CD4-positive, alpha-beta T cell treated with Interleukin-12 subunit alpha and Interleukin-12 subunit beta, for 1 hour (primary cell): ENCODE measurements around the gene RGS1.
A peak's percentile ranks its signal among the peaks of the same experiment; 100 is the strongest.
"Not testable (repeated sequence)": the region's sequence is repeated elsewhere in the genome, so short reads cannot be mapped to it uniquely, and the experiment has no call there.

Source experiments
- DNase-seq: peaks from one replicate; pipeline ENCODE4 v3.0.0-alpha.2; 2020

The RGS1 gene

GRCh38 chr1:192575499-192576189 is at the start of gene RGS1:
TSS of gene RGS1 (plus strand) at chr1:192575773. CDS start at chr1:192575793, 20 bp downstream.
- peak; percentile 86 for DNase-seq

DNA sequence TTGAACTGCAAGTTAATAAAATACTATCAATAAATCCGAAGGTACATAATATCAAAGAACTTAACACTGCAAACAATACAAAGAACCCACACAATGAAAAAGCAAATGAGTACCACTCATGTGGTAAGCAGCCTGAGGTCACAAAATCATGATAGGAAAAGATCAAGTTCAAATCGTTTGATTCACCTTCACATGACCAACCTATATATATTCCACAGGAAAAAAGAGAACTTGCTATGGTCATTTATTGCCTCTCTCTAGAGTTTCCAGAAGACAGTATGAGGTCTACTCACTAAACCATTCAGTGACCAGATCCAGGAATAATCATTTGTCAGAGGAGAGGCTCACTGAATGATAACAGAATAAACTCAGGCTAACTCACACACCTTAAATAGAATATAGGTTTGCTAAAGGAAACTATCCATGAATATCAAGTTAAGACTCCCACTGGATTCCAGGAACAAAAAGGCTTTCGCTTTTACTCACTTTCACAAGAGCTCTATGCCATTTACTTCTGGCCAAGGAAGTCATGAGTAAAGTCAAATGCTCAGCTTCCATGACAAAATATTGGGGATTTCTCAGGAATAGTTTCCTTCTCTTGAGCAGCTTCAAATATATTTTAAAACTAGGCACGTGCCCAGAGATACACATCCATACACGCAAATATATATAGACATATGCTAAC is 48.3 kb upstream of the RGS1 start:
- DNase-seq, result no peak

DNA sequence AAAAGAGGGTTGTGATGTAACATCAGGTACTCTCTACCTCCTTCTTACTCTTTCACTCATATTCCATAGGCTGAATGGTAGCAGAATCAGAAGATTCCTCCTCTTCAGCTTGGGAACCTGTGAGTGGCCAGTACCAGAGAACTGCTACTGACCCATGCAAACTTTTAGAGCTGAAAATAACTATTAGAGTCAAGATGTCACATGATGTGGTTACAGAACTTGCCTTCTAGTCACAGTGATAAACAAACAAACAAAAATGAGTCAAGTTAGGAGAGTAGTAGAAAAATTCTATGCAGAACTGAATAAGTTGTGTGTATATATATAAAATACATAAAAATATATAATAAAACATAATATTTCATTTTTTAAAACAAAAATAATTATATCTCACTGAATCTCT is 47.6 kb upstream of the RGS1 start:
- DNase-seq, result no peak

DNA sequence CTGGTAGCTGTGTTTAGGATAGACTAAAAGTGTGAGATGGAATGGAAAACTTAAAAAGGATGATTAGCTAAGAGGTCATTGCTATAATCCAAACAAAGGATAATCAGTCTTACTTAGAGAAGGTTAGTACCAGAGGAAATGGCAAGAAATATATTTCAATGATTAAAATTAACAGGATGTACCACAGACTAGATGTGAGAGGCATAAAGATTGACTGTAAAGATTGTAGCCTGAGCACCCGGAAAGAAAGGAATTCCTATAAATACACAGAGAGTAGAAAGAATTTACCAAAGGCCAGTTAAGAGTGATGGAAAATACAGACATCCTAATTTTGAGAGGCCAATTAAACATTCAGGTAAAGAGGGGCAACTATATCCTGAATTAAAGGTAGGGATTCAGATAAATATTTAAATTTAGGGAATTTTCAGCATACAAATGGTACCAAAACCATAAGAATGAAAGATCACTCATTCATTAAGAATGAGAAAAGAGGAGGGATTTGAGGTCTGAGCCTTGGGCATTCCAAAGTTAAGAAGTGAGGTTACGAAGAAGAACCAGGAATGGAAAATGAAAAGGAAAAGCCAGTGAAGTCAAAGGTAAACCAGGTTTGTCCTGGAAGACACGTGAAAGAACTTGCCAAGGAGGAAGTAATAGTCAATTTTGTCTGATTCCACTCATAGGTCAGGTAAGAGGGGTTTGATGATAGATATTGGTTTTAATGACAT is 46.4 kb upstream of the RGS1 start:
- no peak for DNase-seq

DNA sequence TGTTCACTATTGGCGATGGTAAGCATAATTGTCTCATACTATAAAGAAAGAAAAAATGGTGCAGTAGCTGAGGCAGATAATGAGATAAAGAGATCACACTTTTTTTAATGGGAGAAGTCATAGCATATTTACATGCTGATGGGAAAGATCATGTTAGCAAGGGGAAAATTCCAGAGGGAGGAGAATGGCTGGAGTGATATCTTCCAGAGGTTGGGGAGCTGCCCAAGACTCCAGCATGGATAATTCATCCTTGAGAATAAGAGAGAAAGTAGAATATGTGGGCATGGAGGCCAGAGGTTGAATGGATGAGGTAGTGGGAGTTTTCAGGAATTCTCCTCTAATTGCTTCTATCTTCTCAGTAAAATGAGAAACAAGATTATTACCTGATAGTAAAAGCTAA is 45.8 kb upstream of the RGS1 start:
- no peak for DNase-seq

- DNase-seq, result no peak
These were observed 45.3 kb upstream of the RGS1 start for GRCh38 chr1:192530254-192530653.

- not testable (repeated sequence) for DNase-seq
These were observed 44.4 kb upstream of the RGS1 start for GRCh38 chr1:192531037-192531703.

GRCh38 chr1:192534666-192535065 is 40.9 kb upstream of the RGS1 start:
- no peak for DNase-seq

DNA sequence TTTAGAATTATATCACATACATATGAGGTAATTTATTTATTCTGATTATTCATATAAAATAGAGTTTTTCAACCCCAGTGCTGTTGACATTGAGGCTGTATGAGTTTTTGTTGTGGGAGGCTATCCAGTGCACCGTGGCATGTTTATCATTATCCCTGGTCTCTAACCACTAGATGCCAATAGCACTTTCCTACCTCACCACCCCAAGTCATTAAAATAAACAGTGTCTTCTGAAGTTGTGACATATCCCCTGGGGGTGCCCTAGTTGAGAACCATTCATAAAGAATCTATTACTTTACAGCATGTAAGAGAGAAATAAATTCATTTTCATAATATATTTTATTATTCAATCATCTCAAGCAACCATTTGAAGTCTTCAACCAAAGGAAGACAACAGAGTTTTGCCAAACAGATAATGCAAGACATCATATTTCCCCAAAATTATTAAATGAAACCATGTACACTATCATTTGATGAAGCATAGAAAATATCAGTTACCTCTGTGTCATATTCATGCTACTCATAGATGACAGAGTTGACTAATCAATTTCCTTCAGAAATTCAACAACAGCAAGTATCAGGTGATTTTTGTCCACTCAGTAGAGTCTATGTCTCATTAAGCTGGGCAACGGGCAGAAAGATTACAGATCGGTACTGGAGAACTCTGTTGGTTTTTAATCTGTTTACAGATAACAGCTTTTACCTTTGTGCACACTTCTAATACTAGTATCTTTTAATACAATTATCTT is 39.5 kb upstream of the RGS1 start:
- DNase-seq, result no peak

GRCh38 chr1:192538407-192539296 is 36.9 kb upstream of the RGS1 start:
- peak; percentile 57 for DNase-seq

- DNase-seq, result no peak
These were observed 36.1 kb upstream of the RGS1 start for GRCh38 chr1:192539297-192540092.

DNA sequence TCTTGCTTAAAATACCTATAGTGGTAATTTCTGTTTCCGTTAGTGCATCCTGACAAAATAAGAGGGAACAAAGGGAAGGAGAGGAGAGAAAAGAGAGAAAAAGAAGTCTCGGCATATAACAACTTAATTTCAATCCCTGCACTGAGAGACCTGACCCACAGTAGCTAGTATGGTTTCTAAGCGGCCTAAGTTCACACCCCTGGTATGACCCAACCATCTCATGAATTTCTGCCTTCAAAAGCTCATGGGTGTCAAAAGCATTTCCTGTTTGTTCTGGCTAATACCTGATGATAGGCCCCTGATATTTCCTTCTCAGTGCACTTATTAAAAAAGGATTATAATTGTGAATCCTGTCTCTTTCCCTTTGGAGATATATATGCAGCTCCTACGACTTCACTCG is 32.1 kb upstream of the RGS1 start:
- DNase-seq, result peak; percentile 13

- DNase-seq, result peak; percentile 10
These were observed 29.6 kb upstream of the RGS1 start for GRCh38 chr1:192545896-192546521.

DNA sequence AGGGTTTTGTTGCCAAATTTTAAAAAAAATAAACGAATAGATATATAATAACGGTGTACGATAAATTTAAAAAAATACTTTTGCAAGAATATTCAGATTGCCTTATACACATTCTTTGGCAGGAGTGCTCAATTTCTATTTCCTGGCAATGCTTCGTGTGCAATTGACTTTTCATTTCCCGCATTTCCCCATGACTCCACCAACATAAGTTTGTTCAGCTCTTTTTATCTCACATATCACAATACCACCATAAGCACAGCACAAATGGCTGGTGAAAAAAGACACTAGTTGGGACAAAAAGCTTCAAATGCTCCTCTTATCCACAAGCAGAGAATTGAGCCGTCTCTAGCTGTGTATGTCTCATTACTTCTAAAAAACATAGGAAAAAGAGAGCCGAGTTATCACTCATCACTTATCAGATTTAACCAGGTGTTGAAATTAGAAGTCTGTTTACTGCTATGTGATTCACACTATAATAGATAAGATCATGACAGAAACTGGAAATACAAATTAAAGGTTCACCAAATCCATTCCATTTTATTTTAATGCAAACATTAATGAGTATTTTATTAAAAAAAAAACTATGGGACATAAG is 28.9 kb upstream of the RGS1 start:
- DNase-seq, result no peak

- no peak for DNase-seq
These were observed 28.1 kb upstream of the RGS1 start for GRCh38 chr1:192547501-192547900.

- no peak for DNase-seq
These were observed 25.6 kb upstream of the RGS1 start for GRCh38 chr1:192549937-192550336.

DNA sequence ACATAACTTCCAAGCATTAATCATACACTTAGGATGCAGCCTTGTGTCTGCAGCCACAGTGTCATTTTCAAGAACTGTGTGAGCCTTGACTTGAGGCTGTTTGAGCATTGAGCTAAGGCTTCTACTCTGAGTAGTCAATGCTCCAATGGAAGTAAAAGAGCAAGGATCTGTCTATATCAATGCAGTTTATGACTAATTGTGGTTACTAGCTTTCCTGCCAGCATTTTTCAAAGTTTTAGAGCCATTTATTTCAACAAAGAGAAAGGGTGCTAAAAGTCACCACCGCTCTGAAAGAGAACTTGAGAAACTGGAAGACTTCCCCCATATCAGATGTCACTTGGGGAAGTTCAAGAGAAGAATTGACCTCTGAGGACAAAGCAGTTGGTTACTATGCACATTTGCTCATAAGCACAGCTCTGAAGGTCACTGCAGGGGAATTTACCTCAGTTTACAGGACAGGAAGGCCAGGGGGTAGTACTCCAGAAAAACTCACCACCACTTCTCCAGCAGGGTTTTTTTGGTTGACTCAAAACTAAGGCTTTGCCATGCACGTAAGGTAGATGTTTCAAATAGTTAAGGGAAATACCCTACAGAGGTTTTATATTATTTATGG is 24.5 kb upstream of the RGS1 start:
- no peak for DNase-seq

DNA sequence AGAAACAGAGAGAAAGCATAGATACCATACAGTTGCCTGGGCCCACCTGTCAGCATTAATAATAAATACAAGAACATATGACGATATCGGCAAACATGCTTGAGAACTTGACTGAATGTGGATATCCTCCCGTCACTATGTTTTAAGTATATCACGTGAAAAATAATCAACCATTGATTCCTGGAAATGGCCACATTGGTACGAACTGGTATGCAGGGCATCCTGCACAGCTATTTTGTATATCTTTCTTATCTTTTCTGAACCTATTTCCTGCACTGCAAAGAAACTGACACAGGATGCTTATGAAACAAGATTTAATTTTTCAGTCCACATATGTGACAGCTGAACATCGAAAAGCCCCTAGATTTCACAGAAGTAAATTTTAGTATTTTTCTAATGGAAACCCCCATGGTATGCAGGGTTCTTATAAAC is 22.8 kb upstream of the RGS1 start:
- no peak for DNase-seq

- no peak for DNase-seq
These were observed 21.8 kb upstream of the RGS1 start for GRCh38 chr1:192553741-192554140.
